Measurements from ENCODE around the gene CCDC12.
A peak's percentile ranks its signal among the peaks of the same experiment; 100 is the strongest.

CCDC12 gene

GRCh38 chr3:46976326-46977190 is at the start of gene CCDC12:
CCDC12 (minus strand) TSS chr3:46976745; CDS start chr3:46976732, 13 bp downstream.
- peak; percentile 93 for DNase-seq

DNA sequence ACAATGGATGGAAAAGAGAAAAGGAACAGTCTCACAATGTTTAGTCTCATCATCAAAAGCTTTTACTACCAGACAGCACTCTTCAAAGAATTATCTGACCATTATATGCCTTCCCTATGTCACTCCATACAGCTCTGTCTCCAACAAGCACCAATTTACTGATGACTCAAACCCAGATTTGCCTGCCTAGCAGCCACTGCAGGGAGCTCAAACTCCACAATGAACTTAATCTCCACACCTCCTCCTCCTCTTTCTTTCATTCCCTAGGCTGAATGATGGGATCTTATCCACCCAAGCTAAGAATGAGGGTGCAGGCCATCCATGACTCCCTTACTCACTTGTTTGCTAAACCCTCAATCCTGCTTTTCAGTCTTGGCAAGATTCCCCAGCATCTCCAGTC is 48.4 kb upstream of the CCDC12 start:
- no peak for DNase-seq

- DNase-seq = peak; percentile 47
Measured at GRCh38 chr3:47022641-47023071, 46.1 kb upstream of the CCDC12 start.

- DNase-seq = no peak
Measured at GRCh38 chr3:47020311-47020710, 43.8 kb upstream of the CCDC12 start.

DNA sequence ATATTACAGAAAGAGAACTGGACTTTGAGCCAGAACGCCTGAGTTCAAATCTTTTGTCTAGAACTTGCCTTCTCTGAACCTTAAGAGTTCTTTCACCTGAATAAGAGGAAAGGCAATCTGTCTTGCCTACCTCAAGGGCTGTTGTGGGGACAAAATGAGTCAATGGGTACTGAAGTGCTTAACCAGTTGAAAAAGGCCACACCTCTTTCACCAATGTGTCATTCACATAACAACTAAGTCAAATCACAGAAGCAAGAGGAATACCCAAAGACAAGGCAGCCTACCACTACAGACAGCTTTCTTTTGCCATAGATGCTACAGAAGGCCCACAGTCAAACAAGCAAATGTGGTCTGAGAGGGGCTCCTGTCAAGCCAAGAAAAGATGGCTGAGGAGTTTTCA is 42.7 kb upstream of the CCDC12 start:
- no peak for DNase-seq

GRCh38 chr3:47018269-47018611 is 41.7 kb upstream of the CCDC12 start:
- DNase-seq = no peak

DNA sequence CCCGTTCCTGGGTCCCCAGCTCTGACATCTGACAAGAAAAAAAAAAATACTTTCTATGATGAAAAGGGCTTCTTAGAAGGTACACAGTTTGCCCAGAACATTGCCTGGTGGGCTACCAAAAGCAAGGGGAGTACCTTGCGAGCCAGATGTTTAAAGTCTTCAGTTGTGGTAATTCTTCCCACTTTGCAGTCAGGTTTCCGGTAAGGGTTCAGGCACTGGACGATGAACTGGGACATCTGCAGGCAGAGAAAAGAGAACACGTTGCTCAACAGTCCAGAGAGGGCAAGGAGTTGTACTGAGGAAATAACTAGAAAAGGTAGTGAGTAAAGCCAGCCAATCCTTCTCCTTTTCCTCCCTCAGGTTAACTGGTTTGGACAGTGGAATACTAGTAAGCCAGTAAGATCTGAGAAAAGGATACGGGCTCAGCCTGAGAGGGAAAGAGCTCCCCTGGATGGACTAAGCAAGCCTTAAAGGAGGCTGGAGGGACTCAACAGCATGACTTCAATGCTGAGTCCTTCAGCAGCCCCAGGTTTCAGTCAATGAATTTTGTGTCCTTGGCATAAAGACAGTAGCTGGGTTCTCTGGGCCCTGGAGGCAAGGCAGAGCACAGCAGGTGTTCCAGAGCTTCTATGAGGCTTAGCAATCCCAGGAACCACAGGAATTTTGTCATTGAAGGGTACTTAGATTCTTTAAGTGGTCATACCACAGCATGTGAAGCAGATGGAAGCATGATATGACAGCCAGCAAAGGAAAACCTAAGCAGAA is 41.1 kb upstream of the CCDC12 start:
- DNase-seq = no peak

DNA sequence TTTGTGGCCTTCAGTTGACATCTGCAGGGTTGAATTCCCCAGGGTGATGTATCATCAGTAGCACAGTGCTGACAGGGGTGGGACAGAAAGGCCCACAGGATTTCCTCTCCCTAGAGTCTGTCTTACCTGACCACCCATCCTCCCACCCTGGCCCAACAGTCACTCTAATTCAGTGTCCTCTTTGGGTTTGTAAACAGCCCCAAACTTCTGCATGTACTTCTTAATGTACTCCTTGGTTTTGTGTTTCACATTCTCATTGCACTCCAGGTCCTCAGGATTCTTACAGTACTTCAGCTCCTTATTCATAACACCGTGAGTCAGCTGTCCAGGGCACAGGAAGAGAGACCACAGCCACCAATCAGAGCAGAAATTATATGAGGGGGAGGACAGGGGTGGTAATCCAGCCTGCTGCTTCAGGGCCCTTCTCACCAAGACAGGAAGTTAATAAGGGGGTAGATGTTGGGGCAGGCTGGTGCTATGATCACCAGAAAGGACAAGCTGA is 40.4 kb upstream of the CCDC12 start:
- no peak for DNase-seq

GRCh38 chr3:47016086-47016933 is 39.8 kb upstream of the CCDC12 start:
- DNase-seq = no peak

DNA sequence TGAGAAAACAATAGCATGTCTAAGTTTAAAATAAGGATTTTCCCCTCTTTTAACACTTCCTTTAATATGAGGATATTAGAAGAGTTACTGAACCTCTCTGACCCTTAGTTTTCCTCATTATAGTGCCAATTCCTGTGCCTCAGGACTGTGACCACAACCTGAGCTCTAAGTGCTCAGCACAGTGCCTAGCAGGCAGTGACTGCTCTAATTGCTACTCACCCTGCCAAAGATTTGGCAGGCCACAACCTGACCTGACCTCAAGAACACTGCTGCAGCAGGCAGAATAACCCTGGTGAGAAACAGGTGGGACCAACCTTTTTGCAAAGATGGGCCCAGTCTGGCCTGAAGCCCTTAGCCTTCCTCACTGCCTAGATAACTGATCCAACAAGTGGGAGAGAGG is 38.6 kb upstream of the CCDC12 start:
- DNase-seq = no peak

DNA sequence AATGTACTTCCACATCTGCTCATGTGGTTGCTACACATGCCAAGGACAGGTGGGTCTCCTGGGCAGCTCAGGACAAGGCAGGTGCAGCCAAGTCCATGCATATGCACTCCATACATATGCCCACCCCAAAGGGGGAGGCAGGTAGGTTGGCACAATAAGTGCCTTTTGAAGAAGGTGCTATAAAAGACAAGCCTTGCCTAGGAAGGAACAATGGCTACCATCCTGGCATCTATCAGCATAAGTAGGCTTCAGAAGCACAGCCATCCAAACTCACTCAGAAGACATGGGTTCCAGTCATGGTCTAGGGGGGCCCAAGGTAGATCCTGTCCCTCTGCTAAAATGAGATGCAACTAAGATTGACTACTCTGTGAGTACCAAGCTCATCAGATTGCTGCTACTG is 37.5 kb upstream of the CCDC12 start:
- DNase-seq = no peak

- DNase-seq = no peak
Measured at GRCh38 chr3:47013231-47013630, 36.7 kb upstream of the CCDC12 start.

DNA sequence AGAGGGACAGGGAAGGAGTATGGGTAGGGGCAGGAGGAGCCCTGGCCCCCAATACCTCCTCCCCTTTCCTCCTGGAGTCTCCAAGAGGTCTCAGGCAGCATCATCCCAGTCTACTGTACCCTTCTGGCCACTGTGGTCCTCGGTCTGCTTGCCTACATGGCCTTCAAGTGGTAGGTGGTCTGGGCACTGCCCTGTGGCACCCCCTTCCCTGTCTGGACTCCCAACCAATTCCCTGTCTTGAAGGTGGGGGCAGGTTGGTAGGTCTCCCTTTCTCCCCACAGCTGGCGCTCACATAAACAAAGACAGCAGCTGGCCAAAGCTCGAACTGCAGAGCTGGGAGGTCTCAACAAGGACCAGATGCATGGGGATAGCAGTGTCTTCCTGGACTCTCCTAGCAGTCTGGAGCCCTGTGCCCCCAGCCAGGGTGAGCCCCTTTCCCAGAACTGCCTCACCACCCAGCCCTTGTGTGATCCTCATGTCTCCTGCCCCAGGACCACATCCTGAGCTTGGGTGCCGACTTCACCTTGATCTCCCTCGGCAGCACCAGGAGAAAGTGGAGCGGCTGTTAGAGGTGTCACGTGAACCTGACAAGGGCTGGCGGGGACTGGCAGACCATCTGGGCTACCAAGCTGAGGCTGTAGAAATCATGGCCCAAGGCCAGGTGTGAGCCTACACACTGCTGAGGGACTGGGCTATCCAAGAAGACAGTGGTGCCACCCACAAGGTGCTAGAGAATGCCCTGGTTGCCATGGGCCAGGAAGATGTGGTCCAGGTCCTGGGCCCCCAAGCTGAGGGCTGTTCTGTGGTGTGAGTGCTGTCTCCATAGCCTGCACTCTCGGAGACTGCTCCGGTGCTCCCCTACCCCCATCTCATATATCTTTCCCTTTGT is 36.0 kb upstream of the CCDC12 start:
- DNase-seq = peak; percentile 13

DNA sequence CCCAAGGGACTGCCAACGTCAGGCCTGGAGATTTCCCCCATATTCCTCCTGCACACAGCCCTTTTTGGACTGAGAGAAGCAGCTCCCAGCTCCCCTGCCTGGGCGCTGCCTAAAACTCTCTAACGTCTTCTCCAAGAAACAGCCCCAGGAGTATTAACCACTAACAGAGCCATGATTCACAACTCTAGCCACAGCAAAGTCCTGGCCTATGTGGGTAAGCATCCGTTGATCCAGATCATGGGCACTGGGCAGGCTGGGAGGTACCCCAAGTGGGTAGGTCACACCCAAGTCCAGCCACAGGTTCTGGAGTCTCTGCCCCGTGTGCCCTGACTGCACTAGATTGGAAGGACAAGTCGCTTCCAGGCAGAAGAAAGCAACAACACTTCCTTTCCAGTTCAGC is 34.8 kb upstream of the CCDC12 start:
- DNase-seq = no peak

DNA sequence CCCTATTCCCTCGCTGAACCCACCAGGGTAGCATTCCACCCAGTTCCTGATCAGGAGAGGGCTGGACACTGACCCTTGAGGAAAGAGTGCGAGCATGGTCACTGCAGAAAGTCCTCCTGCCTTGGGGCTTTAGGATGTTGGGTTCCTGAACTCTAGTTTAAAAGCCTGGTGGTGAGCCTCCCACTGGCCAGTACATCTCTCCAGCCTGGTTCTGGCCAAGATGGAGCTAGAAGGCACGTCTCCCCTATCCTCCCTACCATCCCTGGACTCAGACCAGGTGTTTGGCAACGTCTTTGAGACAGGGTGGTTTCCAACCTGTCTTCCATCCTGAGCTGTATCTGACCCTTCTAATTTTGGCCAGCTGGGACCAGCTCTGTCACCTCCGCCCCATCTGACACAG is 34.4 kb upstream of the CCDC12 start:
- DNase-seq = no peak

GRCh38 chr3:47010111-47010712 is 33.7 kb upstream of the CCDC12 start:
- no peak for DNase-seq

GRCh38 chr3:47009225-47010110 is 32.9 kb upstream of the CCDC12 start:
- peak; percentile 75 for DNase-seq

DNA sequence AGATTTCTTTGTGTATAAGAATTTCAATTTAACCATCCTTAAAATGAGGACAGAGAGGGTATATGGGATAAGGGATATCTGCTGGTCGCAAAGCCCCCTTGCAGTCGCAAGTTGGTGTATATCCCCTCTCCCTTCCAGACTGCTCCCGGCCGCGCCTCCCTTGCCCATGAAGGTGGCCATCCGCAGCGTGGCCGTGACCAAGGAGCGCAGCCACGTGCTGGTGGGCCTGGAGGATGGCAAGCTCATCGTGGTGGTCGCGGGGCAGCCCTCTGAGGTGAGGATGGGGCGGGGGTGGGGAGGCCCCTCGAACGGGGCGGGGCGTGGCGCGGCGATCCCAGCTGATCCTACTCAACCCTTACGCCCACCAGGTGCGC is 32.3 kb upstream of the CCDC12 start:
- DNase-seq = no peak

GRCh38 chr3:47008234-47008796 is 31.8 kb upstream of the CCDC12 start:
- no peak for DNase-seq

Measured in NCI-H1092 treated with DMSO at 0.1 percent for 48 hours (cell line).